ENCODE results near the gene THPO. TPM values are rescaled to one million over a fixed set of nuclear protein-coding genes. Genes with fewer than 3 reads are reported as not detected.

THPO gene
- total and polyA plus RNA-seq, 9 of the 15 experiments (the other 6 are each of a cell fraction or from before 2014, with no cell fraction given), result 0.11 to 1.1 (median 0.35) TPM; not detected in 1

- Histone ChIP-seq H4K20me1 (replicated peaks; ENCODE audit: control insufficient read depth, insufficient read depth, low read length) (0 out of 2 replicates have a peak, but pooled peaks cover 7% of the 10 kb centered on the region), H3K9me1 (ENCODE audit: control insufficient read depth, insufficient read depth, low read length) (no peaks in the 10 kb centered on the region), H3K4me1 (replicated peaks in 1 of 2; ENCODE audit: control insufficient read depth in 2 of 2, insufficient read depth in 2 of 2, low read length in 2 of 2) (no peaks in the 10 kb centered on the region; a peak in 1 of 5 replicates), H3K36me3 (ENCODE audit: control insufficient read depth, insufficient read depth, low read length) (peaks cover 25% of the 10 kb centered on the region), H3K79me2 (ENCODE audit: control insufficient read depth, insufficient read depth, low read length) (no peaks in the 10 kb centered on the region), H3K9me3 (replicated peaks; ENCODE audit: control insufficient read depth, insufficient read depth, low read depth, low read length) (no peaks in the 10 kb centered on the region), H3K4me2 (ENCODE audit: insufficient read depth, low read length) (no peak overlapping the region), H3K9ac (ENCODE audit: insufficient read depth in 1 of 2, low read depth in 2 of 2, low read length in 2 of 2) (no peak overlapping the region), H3K27ac (ENCODE audit: extremely low read depth, low read depth, low read length) (no peak overlapping the region), H2AFZ (ENCODE audit: low read depth, low read length) (no peak overlapping the region), H3K4me3 (no peak overlapping the region), H3K27me3 (ENCODE audit: control insufficient read depth in 2 of 2, insufficient read depth in 2 of 2, low read length in 2 of 2) (peaks cover 2 to 4% of the 10 kb centered on the region in 2 experiments; a peak in 3 of 5 replicates)
- DNase-seq (ENCODE audit: extremely low read depth in 1 of 4, low spot score in 3 of 4) (no peak), FAIRE-seq (no peak), ATAC-seq (no peak)
- intact Hi-C loops (cut with micrococcal nuclease), result loop anchor here (10.0 kb wide), 1 partner anchor 402 kb away; no protein-coding TSS in a partner anchor
- in situ Hi-C loops (cut with MboI), result loop anchor here (5.0 kb wide), 2 partner anchors 45 to 95 kb away; no protein-coding TSS in a partner anchor
- POLR2A ChIA-PET, result interaction anchor here (0.7 to 4.1 kb wide), 12 partner anchors 9 to 533 kb away, joined by 3 to 35 read pairs (median 4); no protein-coding TSS in a partner anchor
- TF ChIP-seq FOXK1 (CRISPR knock-in tag; IDR thresholded peaks at IDR 0.05; ENCODE audit: borderline replicate concordance) (no peak), NR0B1 (IDR thresholded peaks at IDR 0.05; ENCODE audit: partially characterized antibody) (no peak), PBX2 (CRISPR knock-in tag; IDR thresholded peaks at IDR 0.05; ENCODE audit: low read depth) (no peak), PBX2 (tag; conservative IDR thresholded peaks at IDR 0.05; ENCODE audit: low read depth) (no peak), ZSCAN32 (CRISPR knock-in tag; IDR thresholded peaks at IDR 0.05) (no peak), ZKSCAN3 (CRISPR knock-in tag; IDR thresholded peaks at IDR 0.05) (no peak), HNRNPL (IDR thresholded peaks at IDR 0.05; ENCODE audit: low read depth, low read length) (no peak), SMAD1 (IDR thresholded peaks at IDR 0.05; ENCODE audit: low read depth, low read length, partially characterized antibody) (no peak), USF2 (CRISPR knock-in tag; IDR thresholded peaks at IDR 0.05) (no peak), CSDE1 (IDR thresholded peaks at IDR 0.05) (no peak), ARID4B (CRISPR knock-in tag; IDR thresholded peaks at IDR 0.05) (no peak), PML (IDR thresholded peaks at IDR 0.05; ENCODE audit: low read length) (no peak)
- 39% methylated on average over 8 of the region's 8 CpGs for WGBS (ENCODE audit: insufficient coverage, low coverage, missing lambda C conversion rate)
- BruUV-seq (replicated peaks), result no TSS peak
- CTCF ChIA-PET (ENCODE audit: low intra/inter-chr PET ratio), result interaction anchor here (0.6 to 2.2 kb wide), 5 partner anchors 83 to 171 kb away, joined by 3 to 26 read pairs (median 7); no protein-coding TSS in a partner anchor
Observed at GRCh38 chr3:184372296-184372821, 5.6 kb downstream of the THPO start.

Data from K562 (cell line).